ENCODE measurements around the gene MED12. TPM values are rescaled to one million over a fixed set of nuclear protein-coding genes. Genes with fewer than 3 reads are reported as not detected.
"Not testable (repeated sequence)": the region's sequence is repeated elsewhere in the genome, so short reads cannot be mapped to it uniquely, and the experiment has no call there.

The MED12 gene
- polyA plus RNA-seq, 12 donors, result 25.4 to 78.5 (median 39.5) TPM; not detected in 1

- no peak for DNase-seq
Measured at GRCh38 chrX:71160475-71160874, 42.1 kb downstream of the MED12 start.

GRCh38 chrX:71162981-71163380 lies 44.6 kb downstream of the MED12 start:
- no peak for DNase-seq

GRCh38 chrX:71164071-71164470 lies 45.7 kb downstream of the MED12 start:
- DNase-seq, result no peak

DNA sequence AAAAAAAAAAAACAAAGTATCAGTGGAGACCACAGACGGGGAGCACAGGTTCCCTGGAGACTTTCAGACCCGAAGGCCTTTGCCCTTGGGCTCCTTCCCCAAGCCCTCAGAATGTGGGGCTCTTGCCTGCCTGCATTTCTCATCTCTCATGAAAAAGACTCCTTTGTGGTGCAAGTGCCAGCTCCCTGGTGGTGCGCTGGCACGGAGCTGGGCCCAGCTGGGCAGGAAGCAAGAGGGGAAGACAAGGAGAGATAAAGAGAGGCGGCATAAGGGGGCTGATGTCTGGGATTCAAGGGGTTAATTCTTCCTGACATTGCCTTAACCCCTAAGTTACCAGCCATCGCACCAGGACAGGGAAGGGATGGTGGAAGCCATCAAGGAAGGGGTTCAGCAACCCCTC lies 48.1 kb downstream of the MED12 start:
- no peak for DNase-seq

DNA sequence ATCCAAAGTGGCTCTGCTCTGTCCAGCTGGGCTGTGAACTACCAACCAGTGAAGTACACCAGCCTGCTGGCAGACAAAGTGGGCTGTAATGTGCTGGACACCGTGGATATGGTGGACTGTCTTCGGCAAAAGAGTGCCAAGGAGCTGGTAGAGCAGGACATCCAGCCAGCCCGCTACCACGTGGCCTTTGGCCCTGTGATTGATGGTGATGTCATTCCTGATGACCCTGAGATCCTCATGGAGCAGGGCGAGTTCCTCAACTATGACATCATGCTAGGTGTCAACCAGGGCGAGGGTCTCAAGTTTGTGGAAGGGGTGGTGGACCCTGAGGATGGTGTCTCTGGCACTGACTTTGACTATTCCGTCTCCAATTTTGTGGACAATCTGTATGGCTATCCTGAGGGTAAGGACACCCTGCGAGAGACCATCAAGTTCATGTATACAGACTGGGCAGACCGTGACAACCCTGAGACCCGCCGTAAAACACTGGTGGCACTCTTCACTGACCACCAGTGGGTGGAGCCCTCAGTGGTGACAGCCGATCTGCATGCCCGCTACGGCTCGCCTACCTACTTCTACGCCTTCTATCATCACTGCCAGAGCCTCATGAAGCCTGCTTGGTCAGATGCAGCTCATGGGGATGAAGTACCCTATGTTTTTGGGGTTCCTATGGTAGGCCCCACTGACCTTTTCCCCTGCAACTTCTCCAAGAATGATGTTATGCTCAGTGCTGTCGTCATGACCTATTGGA lies 48.8 kb downstream of the MED12 start:
- no peak for DNase-seq

DNA sequence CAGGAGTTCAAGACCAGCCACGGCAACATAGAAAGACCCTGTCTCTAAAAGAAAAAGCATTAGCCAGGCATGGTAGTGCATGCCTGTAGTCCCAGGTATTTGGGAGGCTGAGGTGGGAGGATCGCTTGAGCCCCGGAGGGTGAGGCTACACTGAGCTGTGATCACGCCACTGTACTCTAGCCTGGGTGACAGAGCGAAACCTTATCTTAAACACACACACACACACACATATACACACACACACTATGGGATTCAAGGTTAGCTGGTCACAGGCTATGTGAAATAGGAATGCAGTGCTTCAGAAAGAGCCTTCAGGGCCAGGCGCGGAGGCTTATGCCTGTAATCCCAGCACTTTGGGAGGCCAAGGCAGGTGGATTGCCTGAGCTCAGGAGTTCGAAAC lies 49.7 kb downstream of the MED12 start:
- no peak for DNase-seq

- no peak for DNase-seq
Measured at GRCh38 chrX:71169586-71169985, 51.2 kb downstream of the MED12 start.

- no peak for DNase-seq
Measured at GRCh38 chrX:71170660-71171059, 52.3 kb downstream of the MED12 start.

- no peak for DNase-seq
Measured at GRCh38 chrX:71171110-71171801, 52.9 kb downstream of the MED12 start.

DNA sequence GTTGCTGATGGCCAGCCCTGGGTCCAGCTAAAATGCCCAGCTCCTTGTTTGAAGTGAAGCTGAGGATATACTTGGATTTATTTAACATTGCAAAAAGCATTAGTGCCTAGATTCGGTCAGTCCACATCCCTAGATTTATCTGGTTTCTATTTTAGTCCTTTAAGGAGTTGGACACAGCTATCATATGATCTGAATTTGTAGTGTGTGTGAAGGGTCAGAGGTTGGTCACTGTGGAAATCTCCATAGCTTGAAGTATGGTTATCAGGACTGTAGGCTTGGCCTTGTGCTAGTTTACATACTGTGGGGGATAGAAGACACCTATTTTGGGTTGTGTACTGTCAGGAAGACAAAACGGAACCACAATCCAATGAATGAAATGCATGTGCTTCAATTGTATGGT lies 55.0 kb downstream of the MED12 start:
- DNase-seq, result no peak

- no peak for DNase-seq
Measured at GRCh38 chrX:71174795-71175194, 56.4 kb downstream of the MED12 start.

DNA sequence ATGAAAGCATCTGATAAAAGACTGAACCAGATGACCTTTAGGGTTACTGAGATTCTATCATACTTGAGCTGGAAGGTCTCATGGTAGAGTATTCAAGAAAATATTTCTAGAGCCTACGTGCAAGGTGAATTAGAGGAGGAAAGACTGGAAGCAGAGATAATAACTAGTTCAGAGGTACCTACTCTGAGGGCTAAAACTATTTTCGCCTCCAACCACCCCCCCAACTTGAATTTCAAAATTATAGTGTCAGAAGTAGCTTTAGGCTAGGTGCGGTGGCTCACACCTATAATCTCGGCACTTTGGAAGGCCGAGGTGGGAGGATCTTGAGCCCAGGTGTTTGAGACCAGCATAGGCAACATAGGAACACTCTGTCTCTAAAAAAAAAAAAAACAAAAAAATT lies 57.1 kb downstream of the MED12 start:
- DNase-seq, result no peak

GRCh38 chrX:71177327-71177726 lies 58.9 kb downstream of the MED12 start:
- DNase-seq, result no peak

GRCh38 chrX:71178908-71179307 lies 60.5 kb downstream of the MED12 start:
- peak; percentile 76 for DNase-seq

- not testable (repeated sequence) for DNase-seq
Measured at GRCh38 chrX:71180579-71181265, 62.3 kb downstream of the MED12 start.

- DNase-seq, result no peak
Measured at GRCh38 chrX:71181558-71181909, 63.1 kb downstream of the MED12 start.

GRCh38 chrX:71181910-71182799 lies 63.8 kb downstream of the MED12 start:
- DNase-seq, result peak; percentile 90

DNA sequence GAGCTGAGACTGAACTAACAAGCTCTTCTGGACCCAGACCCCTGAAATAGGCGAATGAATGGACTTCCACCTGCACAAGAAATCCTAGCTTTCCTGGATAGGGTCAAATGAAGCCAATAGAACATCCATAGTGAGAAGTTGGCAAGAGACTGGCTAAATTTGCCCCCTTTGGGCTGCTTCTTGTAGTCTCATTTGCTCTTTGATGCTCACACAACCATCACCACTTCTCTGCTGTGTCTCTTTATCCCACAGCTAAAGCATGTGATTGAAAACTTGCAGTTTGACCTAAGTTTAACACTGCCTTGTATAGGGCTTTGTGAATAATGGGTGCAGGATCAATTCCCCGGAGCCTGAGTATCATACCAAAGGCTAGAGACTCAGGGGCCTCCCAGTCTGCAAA lies 64.5 kb downstream of the MED12 start:
- DNase-seq, result peak; percentile 11

DNA sequence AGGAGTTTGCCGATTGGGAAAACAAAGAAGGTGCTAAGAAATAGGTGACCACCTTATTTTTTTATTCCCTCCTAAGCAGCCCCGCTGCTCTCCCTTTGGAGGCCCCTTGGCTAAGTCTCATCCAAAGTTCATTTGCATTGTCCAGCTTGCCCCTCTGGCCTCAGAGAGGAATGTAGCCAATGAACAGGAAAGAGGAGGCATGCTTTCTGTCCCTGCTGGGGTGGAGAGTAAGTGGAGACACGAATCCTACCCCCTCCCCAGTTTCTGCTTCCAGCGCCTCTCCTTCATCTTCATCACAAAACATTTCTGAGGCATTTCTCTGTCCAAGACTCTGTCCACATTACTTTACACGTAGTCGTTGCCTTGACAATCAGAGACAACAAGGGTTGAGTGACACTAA lies 64.9 kb downstream of the MED12 start:
- peak; percentile 40 for DNase-seq

DNA sequence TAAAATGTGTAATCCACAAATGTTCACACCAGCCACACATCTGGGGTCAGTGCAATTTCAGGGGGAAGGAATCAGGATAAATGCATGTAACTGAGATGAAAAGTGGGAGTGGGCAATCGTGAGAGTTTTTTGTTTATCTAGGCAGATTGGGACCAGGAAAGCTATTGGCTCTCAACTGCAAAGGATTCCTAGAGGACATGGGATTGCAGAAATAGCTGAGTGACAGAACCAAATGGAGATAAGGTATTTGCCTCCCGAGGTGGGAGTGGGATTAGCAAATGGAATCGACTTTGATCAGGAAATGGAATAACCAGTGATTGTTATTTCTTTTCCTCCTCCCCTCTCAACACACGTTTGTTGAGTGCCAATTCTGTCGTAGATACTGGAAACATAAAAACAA lies 65.7 kb downstream of the MED12 start:
- DNase-seq, result no peak

- no peak for DNase-seq
Measured at GRCh38 chrX:71184803-71185495, 66.6 kb downstream of the MED12 start.
